GM12874 (cell line): ENCODE measurements around the gene ATOH8.

Source experiments
- TF ChIP-seq, protein P1 (sequence below): IDR thresholded peaks from 2 replicates; pipeline ENCODE4 v1.5.1; 2011; ENCODE audit warnings: low read depth, mild to moderate bottlenecking, control low read depth, low read length, moderate library complexity; ENCODE audit not compliant: insufficient read depth

Gene ATOH8

GRCh38 chr2:85708641-85709040, 45.1 kb upstream of the ATOH8 start:
- TF ChIP-seq, protein P1, sequence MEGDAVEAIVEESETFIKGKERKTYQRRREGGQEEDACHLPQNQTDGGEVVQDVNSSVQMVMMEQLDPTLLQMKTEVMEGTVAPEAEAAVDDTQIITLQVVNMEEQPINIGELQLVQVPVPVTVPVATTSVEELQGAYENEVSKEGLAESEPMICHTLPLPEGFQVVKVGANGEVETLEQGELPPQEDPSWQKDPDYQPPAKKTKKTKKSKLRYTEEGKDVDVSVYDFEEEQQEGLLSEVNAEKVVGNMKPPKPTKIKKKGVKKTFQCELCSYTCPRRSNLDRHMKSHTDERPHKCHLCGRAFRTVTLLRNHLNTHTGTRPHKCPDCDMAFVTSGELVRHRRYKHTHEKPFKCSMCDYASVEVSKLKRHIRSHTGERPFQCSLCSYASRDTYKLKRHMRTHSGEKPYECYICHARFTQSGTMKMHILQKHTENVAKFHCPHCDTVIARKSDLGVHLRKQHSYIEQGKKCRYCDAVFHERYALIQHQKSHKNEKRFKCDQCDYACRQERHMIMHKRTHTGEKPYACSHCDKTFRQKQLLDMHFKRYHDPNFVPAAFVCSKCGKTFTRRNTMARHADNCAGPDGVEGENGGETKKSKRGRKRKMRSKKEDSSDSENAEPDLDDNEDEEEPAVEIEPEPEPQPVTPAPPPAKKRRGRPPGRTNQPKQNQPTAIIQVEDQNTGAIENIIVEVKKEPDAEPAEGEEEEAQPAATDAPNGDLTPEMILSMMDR, result no peak

GRCh38 chr2:85709401-85709811, 44.4 kb upstream of the ATOH8 start:
- TF ChIP-seq, protein P1, result no peak

DNA sequence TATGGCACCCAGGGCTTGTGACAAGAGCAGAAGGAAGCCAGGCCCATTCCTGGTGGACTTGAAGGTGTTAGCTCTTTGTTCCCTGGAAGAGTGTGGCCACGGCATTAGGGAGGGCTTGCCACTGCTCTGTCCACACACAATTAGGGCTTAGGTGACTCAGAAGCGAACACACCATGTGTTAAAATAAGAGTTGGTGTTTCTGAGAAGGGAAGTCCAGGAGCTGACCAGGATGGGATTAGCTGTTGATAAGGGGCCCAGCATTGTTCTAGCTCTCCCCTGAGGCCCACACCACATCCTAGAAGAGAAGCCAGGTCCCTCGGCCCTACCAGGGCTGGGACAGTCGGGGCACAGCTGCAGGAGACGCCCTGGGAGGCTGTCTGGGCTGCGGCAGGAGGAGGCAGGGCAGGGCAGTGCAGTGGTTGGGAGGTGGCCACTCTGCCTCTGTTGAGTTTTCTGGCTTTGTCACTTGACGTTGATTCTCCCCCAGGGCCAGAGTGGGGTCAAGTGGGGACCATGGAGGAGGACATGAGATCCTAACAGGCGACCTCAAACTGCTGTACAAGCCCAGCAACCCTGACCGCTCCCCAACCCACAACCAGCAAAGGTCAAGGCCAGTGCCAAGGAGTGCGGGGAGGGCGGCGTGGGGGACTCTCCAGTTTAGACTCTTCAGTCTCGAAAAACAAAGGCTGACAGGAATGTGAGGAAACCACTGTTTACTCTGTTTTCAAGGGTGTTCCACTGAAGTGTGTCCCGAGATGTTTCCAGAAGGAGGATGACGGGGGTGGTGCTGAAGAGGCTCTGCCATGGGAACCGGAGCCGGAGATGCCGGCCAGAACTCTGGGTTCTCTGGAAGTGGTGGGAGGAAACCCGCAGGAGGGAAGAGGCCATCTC, 42.9 kb upstream of the ATOH8 start:
- TF ChIP-seq, protein P1, result no peak

- TF ChIP-seq, protein P1, result no peak
These were observed 42.2 kb upstream of the ATOH8 start for GRCh38 chr2:85711578-85712060.

DNA sequence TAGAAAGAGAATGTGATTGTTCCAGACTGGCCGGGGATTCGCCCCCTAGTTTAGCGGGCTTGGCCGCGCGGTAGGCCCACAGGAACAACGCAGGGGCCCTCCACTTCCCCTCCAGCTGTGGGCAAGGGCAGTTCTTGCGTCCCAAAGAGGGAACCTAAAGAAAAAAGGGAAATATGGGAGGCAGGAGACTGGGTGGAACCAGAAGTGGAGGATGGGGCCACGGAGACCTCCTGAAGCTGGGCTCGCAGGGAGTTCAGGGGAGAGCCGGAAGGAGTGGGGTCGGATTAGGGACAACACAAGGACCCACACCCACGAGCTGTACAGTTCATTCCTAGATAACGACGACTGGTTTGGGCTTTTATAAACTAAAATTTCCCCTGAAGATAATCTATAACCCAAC, 41.5 kb upstream of the ATOH8 start:
- TF ChIP-seq, protein P1, result no peak

DNA sequence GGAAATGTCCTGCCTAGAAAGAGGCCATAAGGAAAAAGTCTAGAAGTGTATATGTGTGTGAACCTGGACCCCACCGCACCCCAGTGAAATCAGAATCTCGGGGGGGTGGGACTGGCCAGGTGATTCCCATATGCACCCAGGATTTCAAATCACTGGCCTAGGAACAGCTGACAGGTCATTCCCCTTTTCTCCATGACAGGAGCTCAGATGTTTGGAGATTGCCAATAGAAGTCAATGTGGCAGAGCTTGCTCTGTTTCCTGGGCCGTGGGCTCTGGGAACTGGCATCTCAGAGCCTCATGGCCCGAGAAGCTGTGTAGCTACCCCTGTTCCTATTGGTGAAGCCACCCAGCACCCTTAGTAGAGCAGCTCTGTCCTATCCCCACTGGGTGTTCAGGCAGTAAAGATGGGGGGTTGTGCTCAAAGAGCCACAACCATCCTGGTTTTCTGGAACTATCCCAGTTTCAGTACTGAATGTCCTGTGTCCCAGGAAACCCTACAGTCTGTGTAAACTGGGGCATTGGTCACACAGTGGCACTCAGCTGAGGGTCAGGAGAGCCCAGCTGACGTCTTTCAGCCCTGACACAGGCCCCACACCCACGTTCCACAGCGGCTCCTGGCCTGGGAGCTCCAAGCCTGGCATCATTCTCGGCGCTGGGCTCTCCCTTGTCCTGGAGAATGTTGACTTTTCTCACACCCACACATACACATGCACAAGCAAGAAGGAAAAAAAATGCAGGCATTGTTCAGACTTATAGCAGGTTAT, 40.8 kb upstream of the ATOH8 start:
- TF ChIP-seq, protein P1, result no peak

GRCh38 chr2:85713836-85714235, 40.0 kb upstream of the ATOH8 start:
- TF ChIP-seq, protein P1, result no peak
